ENCODE measurements around the gene AP2A1.

The AP2A1 gene

DNA sequence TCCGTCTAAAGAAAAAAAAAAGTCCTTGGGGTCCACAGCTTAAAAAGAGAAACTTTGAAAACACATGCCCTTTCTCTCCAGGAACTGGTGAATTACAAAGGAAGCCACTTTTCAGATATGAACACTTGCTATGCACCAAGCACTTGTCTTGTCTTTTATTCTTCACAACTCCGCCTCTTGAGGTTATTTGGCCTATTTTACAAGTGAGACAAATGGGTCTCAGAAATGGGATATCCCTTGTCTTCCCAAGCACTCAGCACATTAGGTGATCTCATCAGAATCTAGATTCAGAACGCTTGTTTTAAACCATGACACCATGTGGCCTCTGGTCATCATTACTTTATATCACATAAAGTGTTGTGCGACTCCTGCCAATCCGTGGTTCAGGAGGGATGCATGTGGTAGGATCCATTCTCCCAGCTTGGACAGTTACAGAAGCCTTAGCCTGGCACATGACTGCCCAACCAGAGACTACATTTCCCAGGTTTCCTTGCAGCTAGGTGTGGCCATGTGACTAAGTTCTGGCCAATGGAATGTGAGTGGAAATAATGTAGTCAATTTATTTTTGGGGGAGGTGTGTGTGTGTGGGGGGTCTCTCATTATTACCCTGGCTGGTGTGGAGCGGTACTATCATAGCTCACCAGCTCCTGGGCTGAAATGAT is 17.6 kb upstream of the AP2A1 start:
- H3K9me3 Mint-ChIP-seq: no peaks in the 10 kb centered on the region

DNA sequence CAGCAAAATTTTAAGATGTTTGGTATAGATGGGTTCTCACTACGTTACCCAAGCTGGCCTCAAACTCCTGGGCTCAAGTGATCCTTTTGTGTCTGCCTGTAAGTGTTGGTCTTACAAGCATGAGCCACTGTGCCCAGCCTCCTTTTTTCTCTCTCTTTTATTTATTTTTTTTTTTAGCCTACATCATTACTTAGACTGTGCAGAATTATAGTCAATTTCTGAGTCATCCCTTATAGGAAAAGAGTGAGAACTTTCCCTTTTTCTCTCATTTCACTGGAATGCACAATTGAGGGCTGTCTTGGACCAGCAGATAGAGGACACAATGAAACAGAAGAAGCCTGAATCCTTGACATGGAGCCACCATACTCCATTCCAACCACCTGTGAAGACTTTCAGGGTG is 17.0 kb upstream of the AP2A1 start:
- H3K36me3 Mint-ChIP-seq (ENCODE audit: insufficient read depth): no peaks in the 10 kb centered on the region
- ATAC-seq (replicated peaks; ENCODE audit: extremely low read depth, poor library complexity, severe bottlenecking): no peak
- no peaks in the 10 kb centered on the region for H3K4me1 Mint-ChIP-seq
- H3K4me3 Mint-ChIP-seq: no peak overlapping the region
- H3K27me3 Mint-ChIP-seq: no peaks in the 10 kb centered on the region
- H3K27ac Mint-ChIP-seq (ENCODE audit: low read depth): no peak overlapping the region
- H3K9me3 Mint-ChIP-seq: no peaks in the 10 kb centered on the region
- DNase-seq (ENCODE audit: low spot score in 2 of 2): no peak

More for the DNA sequence above, 17.6 kb upstream of the AP2A1 start:
- Mint-ChIP-seq H3K4me1 (no peaks in the 10 kb centered on the region), H3K27ac (ENCODE audit: low read depth) (no peak overlapping the region), H3K27me3 (no peaks in the 10 kb centered on the region), H3K4me3 (no peak overlapping the region), H3K36me3 (ENCODE audit: insufficient read depth) (no peaks in the 10 kb centered on the region)
- ATAC-seq (replicated peaks; ENCODE audit: extremely low read depth, poor library complexity, severe bottlenecking) (no peak), DNase-seq (ENCODE audit: low spot score in 2 of 2) (no peak)

DNA sequence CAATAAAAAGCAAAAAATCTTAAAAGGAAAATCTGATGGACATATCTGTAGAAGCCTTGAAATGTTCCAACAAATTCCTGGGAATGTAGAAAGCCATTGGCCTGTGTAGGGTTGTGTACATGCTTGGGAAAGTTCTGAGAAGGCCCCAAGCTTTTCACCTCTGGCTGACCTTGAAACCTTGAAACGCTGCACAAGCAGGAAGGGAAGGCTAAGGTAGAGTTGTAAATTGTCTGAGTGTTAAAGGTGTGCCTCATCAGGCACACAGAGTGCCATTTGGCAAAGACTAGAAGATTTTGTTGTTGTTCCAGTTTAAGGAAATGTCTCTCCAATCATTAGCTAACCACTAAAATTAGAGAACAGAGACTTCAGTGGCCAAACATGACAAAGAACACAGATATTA is 14.1 kb upstream of the AP2A1 start:
- no peaks in the 10 kb centered on the region for H3K27me3 Mint-ChIP-seq
- H3K4me3 Mint-ChIP-seq: no peak overlapping the region
- H3K36me3 Mint-ChIP-seq (ENCODE audit: insufficient read depth): no peaks in the 10 kb centered on the region
- no peaks in the 10 kb centered on the region for H3K4me1 Mint-ChIP-seq
- H3K27ac Mint-ChIP-seq (ENCODE audit: low read depth): no peak overlapping the region
- no peak for ATAC-seq (replicated peaks; ENCODE audit: extremely low read depth, poor library complexity, severe bottlenecking)
- DNase-seq (ENCODE audit: low spot score in 2 of 2): no peak
- no peaks in the 10 kb centered on the region for H3K9me3 Mint-ChIP-seq

DNA sequence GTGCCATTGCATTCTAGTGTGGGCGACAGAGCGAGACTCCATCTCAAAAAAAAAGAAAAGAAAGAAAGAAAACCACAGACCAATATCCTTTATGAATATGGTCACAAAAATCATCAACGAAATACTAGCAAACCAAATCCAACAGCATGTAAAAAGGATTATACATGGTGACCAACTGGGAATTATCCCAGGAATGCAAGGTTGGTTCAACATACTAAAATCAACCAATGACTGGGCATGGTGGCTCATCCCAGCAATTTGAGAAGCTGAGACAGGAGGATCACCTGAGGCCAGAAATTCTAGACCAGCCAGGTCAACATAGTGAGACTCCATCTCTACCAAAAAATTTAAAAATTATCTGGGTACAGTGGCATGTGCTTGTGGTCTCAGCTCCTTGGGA is 10.8 kb upstream of the AP2A1 start:
- Mint-ChIP-seq H3K36me3 (ENCODE audit: insufficient read depth) (no peaks in the 10 kb centered on the region), H3K27ac (ENCODE audit: low read depth) (no peak overlapping the region), H3K9me3 (no peaks in the 10 kb centered on the region), H3K4me1 (no peaks in the 10 kb centered on the region), H3K4me3 (no peak overlapping the region), H3K27me3 (no peaks in the 10 kb centered on the region)
- no peak for ATAC-seq (replicated peaks; ENCODE audit: extremely low read depth, poor library complexity, severe bottlenecking)
- no peak for DNase-seq (ENCODE audit: low spot score in 2 of 2)

DNA sequence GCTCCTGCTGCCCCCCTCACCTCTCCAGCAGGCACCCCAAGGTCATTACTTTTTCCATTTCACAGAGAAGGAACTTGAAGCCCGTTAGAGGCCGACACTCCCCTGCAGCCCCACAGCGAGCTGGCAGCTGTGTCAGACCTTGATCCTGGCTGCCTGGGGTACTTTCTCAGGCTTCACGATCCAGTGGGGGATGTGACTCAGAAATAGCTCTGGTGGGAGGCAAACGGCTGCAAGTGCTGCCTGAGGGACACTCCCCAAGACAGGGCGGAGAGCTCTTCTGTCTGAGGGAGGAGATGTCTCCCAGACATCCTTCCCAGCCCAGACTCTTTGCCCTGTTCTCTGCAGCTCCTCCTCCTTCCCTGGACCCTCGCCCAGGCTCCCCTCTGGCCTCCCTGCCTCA is 8.5 kb upstream of the AP2A1 start:
- ATAC-seq (replicated peaks; ENCODE audit: extremely low read depth, poor library complexity, severe bottlenecking): no peak
- Mint-ChIP-seq H3K36me3 (ENCODE audit: insufficient read depth) (no peaks in the 10 kb centered on the region), H3K4me1 (no peaks in the 10 kb centered on the region), H3K9me3 (no peaks in the 10 kb centered on the region), H3K27me3 (no peaks in the 10 kb centered on the region), H3K4me3 (no peak overlapping the region), H3K27ac (ENCODE audit: low read depth) (no peak overlapping the region)
- no peak for DNase-seq (ENCODE audit: low spot score in 2 of 2)

DNA sequence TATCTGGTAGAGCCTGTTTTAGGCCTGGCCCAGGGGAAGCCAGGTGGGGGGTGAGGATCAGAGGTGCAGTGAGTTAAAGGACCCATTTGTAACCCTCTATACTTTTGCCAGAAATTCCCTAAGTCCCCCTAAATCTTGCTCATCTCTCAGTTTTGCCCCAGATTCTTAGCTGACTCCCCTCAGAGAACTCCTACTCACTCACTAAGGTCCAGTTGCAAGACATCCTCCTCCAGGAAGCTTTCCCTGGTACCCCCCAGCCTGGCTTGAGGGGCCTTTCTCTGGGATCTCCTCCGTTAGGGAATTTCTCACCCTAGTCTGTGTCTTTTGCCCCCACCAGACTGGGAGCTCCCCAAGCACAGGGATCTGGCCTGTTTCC is 5.6 kb upstream of the AP2A1 start:
- H3K27ac Mint-ChIP-seq (ENCODE audit: low read depth): no peak overlapping the region
- H3K4me1 Mint-ChIP-seq: peaks cover 4% of the 10 kb centered on the region
- DNase-seq (ENCODE audit: low spot score in 2 of 2): no peak
- ATAC-seq (replicated peaks; ENCODE audit: extremely low read depth, poor library complexity, severe bottlenecking): no peak
- no peaks in the 10 kb centered on the region for H3K9me3 Mint-ChIP-seq
- no peaks in the 10 kb centered on the region for H3K27me3 Mint-ChIP-seq
- H3K4me3 Mint-ChIP-seq: no peak overlapping the region
- no peaks in the 10 kb centered on the region for H3K36me3 Mint-ChIP-seq (ENCODE audit: insufficient read depth)

DNA sequence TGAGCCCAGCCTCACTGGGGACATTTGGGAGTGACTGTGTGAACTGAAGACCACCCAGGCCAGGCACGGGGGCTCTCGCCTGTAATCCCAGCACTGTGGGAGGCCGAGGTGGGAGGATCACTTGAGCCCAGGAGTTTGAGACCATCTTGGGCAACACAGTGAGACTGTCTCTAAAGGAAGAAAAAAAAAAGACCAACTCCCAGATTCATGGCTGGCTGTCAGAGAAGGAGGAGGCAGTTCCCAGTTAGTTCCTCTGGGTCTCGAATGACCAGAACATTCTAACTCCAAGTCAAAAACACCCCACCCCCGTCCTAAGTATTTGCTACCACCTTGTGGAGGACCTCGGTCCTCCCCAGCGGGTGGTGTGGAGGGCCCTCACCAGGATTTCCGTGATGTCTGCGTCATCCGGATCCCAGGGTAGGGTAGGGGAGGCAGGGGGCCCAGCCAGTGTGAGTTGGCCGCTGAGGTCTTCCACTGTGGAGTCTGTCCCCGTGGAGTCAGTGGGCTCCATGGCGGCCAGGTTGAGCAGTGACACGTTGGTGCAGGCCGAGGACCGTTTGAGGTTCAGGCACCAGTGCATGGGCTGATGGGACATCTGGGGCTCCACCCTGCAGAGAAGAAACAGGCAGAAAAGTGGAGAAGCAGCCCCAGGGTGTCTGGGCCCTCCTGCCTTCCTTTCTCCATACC is 5.0 kb upstream of the AP2A1 start:
- ATAC-seq (replicated peaks; ENCODE audit: extremely low read depth, poor library complexity, severe bottlenecking) (no peak), DNase-seq (ENCODE audit: low spot score in 2 of 2) (no peak)
- H3K9me3 Mint-ChIP-seq: no peaks in the 10 kb centered on the region
- no peak overlapping the region for H3K4me3 Mint-ChIP-seq
- no peaks in the 10 kb centered on the region for H3K27me3 Mint-ChIP-seq
- peaks cover 8% of the 10 kb centered on the region for H3K4me1 Mint-ChIP-seq
- H3K27ac Mint-ChIP-seq (ENCODE audit: low read depth): no peak overlapping the region
- H3K36me3 Mint-ChIP-seq (ENCODE audit: insufficient read depth): peaks cover 4% of the 10 kb centered on the region

DNA sequence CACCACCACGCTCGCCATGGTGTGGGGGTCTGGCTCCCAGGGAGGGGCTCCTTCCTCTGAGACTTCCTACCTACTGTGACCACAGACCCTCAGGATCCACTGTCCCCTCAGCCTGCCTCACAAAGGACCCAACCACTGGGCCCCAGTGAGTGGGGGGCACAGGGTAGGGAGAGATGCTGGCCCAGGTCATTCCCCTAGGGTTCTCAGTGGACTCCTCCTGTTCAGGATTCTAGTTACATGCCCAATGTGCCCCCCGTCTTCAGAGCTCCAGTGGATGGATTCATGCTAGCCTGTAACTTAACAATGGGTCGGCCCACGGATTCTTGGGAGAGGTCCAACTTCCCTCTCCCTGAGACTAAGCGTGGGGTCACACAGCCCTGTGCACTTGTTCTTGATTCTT is 3.6 kb upstream of the AP2A1 start, which contains the start of gene TSKS:
TSKS (minus strand) TSS at position 77 of the 400 bp plus-strand sequence; CDS start at position 18, 59 bp downstream.
- Mint-ChIP-seq H3K4me1 (peaks cover 20% of the 10 kb centered on the region), H3K27ac (ENCODE audit: low read depth) (no peak within 1 kb of the TSS)

DNA sequence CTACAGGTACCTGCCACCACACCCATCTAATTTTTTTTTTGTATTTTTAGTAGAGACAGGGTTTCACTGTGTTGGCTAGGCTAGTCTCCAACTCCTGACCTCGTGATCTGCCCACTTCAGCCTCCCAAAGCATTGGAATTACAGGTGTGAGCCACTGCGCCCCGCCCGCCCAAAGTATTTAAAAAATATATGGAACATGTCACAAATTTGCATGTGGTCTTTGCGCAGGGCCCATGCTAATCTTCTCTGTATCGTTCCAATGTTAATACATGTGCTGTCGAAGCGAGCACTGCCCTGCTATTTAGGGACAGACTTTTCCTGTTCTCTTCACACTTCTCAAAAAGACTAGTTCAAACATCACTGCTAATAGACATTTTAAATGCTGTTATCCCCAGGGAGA is 2.5 kb upstream of the AP2A1 start:
- H3K27ac Mint-ChIP-seq (ENCODE audit: low read depth): no peak overlapping the region
- H3K9me3 Mint-ChIP-seq: no peaks in the 10 kb centered on the region
- peaks cover 8% of the 10 kb centered on the region for H3K36me3 Mint-ChIP-seq (ENCODE audit: insufficient read depth)
- peaks cover 29% of the 10 kb centered on the region for H3K4me1 Mint-ChIP-seq
- DNase-seq (ENCODE audit: low spot score in 2 of 2): no peak
- no peaks in the 10 kb centered on the region for H3K27me3 Mint-ChIP-seq
- ATAC-seq (replicated peaks; ENCODE audit: extremely low read depth, poor library complexity, severe bottlenecking): no peak
- H3K4me3 Mint-ChIP-seq: no peak overlapping the region

More for the DNA sequence above, 3.6 kb upstream of the AP2A1 start, which contains the start of gene TSKS:
- no peaks in the 10 kb centered on the region for H3K9me3 Mint-ChIP-seq
- H3K27me3 Mint-ChIP-seq: no peaks in the 10 kb centered on the region
- no peak within 1 kb of the TSS for H3K4me3 Mint-ChIP-seq
- no peak for DNase-seq (ENCODE audit: low spot score in 2 of 2)
- H3K36me3 Mint-ChIP-seq (ENCODE audit: insufficient read depth): peaks cover 8% of the 10 kb centered on the region
- ATAC-seq (replicated peaks; ENCODE audit: extremely low read depth, poor library complexity, severe bottlenecking): no peak

DNA sequence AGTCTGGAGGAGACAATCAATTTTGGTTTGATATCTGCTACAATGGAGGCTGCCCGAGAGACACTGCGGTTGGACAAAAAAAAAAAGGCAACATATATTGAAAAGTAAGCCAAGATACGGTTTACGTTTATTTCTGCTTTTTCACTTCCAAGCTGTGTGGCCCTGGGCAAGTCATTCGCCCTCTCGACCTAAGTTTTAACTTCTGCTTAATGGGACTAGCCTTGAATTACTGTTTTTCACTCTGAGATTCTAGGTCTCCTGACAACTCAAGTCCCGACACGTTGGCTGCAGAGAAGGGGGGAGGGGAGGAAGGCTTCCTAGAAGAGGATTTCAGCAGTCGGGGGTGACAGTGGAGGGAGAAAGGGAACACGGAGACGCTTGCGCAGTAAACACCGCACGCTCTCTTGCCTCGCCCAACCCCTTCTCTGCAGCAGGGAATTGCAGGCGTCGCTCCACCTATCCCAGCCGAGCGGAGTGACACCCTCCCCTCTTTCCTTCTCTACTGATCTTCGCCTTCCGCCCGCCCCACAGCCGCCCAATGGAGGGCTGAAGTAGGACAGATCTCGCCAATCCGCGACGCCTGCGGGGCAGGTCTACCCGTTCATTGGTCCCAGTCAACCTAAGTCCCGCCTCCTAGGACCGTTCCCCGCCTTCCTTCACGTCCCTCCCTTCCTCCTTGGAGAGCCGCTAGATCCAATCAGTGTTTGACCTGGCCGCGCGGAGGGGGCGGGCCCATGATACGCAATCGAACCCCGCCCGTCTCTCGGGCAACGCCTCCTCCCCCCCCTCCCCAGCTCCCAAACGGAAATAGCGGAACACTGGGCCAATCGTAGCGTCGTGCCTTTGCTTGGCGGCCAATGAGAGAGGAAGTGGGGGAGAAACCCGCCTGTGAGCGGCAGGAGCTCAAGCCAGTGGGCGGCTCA is 533 bp upstream of the AP2A1 start:
- Mint-ChIP-seq H3K27ac (ENCODE audit: low read depth) (peak overlapping the region; percentile 90), H3K9me3 (no peaks in the 10 kb centered on the region), H3K36me3 (ENCODE audit: insufficient read depth) (peaks cover 8% of the 10 kb centered on the region), H3K4me3 (peak overlapping the region; percentile 77), H3K4me1 (peaks cover 31% of the 10 kb centered on the region), H3K27me3 (no peaks in the 10 kb centered on the region)
- peak; percentile 93 to 99 for DNase-seq (ENCODE audit: low spot score in 2 of 2)
- peak; percentile 92 for ATAC-seq (replicated peaks; ENCODE audit: extremely low read depth, poor library complexity, severe bottlenecking)

DNA sequence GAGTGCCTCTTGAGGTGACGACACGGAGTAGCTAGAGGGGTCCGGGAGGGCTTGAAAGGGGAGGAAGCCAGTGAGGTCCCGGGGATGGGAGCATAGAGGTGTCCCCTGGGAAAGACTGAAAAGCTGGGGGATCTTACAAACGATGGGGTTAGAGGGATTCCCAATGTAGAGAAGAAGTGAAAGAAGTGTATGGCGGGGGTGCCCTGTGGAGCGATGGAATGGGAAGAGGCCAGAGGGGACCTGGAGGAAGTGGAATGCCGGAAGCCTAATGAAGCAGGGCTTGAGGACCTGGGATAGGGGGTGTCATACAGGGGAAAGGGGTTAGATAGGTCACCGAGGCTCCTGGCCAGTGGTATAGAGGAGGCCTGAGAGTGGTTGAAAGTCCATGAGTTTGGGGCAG is 580 bp downstream of the AP2A1 start:
- Mint-ChIP-seq H3K27ac (ENCODE audit: low read depth) (peak overlapping the region; percentile 90), H3K9me3 (no peaks in the 10 kb centered on the region), H3K36me3 (ENCODE audit: insufficient read depth) (peaks cover 12% of the 10 kb centered on the region), H3K27me3 (no peaks in the 10 kb centered on the region), H3K4me1 (peaks cover 37% of the 10 kb centered on the region), H3K4me3 (peak overlapping the region; percentile 77)
- DNase-seq (ENCODE audit: low spot score in 2 of 2) (no peak), ATAC-seq (replicated peaks; ENCODE audit: extremely low read depth, poor library complexity, severe bottlenecking) (no peak)

DNA sequence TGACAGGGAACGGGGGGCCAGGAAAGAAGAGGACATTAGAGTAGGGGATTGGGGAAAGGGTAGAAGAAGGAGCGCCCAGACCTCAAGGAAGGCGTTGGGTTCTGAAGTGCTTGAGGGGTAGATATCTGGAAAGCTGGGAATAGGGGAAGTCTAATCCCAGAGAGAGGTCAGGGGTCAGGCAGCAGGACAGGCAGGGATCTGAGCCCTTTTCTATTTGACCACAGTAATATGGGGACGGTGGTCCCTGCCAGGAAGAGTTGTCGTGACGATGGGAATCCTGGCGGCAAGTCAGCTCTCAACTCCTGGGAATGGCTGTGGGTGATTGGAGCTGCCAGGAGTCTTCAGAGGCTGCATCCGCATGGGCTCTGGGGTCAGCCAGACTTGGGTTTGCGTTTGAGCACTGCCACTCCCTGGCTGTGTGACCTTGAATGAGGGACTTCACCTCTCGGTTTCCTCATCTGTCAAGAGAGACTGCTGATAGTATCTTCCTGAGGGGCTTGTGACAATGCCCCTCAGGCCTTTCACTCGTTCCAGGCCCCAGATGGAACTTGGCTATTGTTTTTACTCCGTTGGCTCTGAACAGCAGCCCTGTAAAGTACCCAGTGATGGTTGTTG is 1.3 kb downstream of the AP2A1 start:
- H3K9me3 Mint-ChIP-seq: no peaks in the 10 kb centered on the region

More for the DNA sequence above, 1.3 kb downstream of the AP2A1 start:
- peak overlapping the region; percentile 90 for H3K27ac Mint-ChIP-seq (ENCODE audit: low read depth)
- peak overlapping the region; percentile 77 for H3K4me3 Mint-ChIP-seq
- ATAC-seq (replicated peaks; ENCODE audit: extremely low read depth, poor library complexity, severe bottlenecking) (no peak), DNase-seq (ENCODE audit: low spot score in 2 of 2) (no peak)
- H3K4me1 Mint-ChIP-seq: peaks cover 42% of the 10 kb centered on the region
- H3K36me3 Mint-ChIP-seq (ENCODE audit: insufficient read depth): peaks cover 13% of the 10 kb centered on the region
- no peaks in the 10 kb centered on the region for H3K27me3 Mint-ChIP-seq
